SK-N-SH treated with all-trans-retinoic acid at 6 μM for 48 hours (cell line): ENCODE measurements around the gene BNC2.

Experiments used
- ARNTL ChIP-seq: fragments of 450-650 bp; formaldehyde crosslinking; IDR thresholded peaks from 2 replicates; pipeline ENCODE4 v1.5.0; 2020; ENCODE audit warnings: low read depth, mild to moderate bottlenecking, moderate library complexity, borderline replicate concordance
- CREB5 ChIP-seq: fragments of 250-450 bp; sonication (Bioruptor Pico); IDR thresholded peaks from 2 replicates; pipeline ENCODE4 v1.5.1; 2020; ENCODE audit warnings: low read depth, mild to moderate bottlenecking, moderate library complexity
- GLIS3 ChIP-seq: fragments of 250-450 bp; sonication (Bioruptor Pico); IDR thresholded peaks from 2 replicates; pipeline ENCODE4 v1.5.0; 2020; ENCODE audit warnings: mild to moderate bottlenecking, moderate library complexity
- ISL1 ChIP-seq: fragments of 250-450 bp; sonication (Bioruptor Pico); IDR thresholded peaks from 2 replicates; pipeline ENCODE4 v2.1.2; 2022; ENCODE audit warnings: mild to moderate bottlenecking, moderate library complexity
- OSR1 ChIP-seq: fragments of 250-450 bp; sonication (Bioruptor Pico); IDR thresholded peaks from 2 replicates; pipeline ENCODE4 v1.8.0; 2022; ENCODE audit warnings: moderate library complexity, mild to moderate bottlenecking, inconsistent platforms
- TCF4 ChIP-seq: fragments of 250-450 bp; sonication (Bioruptor Pico); IDR thresholded peaks from 2 replicates; pipeline ENCODE4 v1.8.0; 2021; ENCODE audit warnings: mild to moderate bottlenecking, moderate library complexity, borderline replicate concordance
- ZC3H10 ChIP-seq: fragments of 250-450 bp; sonication (Bioruptor Pico); IDR thresholded peaks from 2 replicates; pipeline ENCODE4 v1.5.1; 2021; ENCODE audit warnings: mild to moderate bottlenecking, moderate library complexity
- ZNF70 ChIP-seq: fragments of 450-650 bp; formaldehyde crosslinking; IDR thresholded peaks from 2 replicates; pipeline ENCODE4 v1.5.0; 2020; ENCODE audit warnings: mild to moderate bottlenecking, moderate library complexity

GRCh38 chr9:16598316-16598715 is 272.2 kb downstream of the BNC2 start:
- TF ChIP-seq ZC3H10 = no peak
- TF ChIP-seq ARNTL = no peak
- no peak for TF ChIP-seq TCF4 (CRISPR knock-in tag)
- no peak for TF ChIP-seq GLIS3
- TF ChIP-seq ZNF70 (CRISPR knock-in tag) = no peak
- no peak for TF ChIP-seq CREB5
- no peak for TF ChIP-seq OSR1 (CRISPR knock-in tag)
- no peak for TF ChIP-seq ISL1 (CRISPR knock-in tag)
